ENCODE data around the gene GRXCR2.
"Not testable (repeated sequence)": the region's sequence is repeated elsewhere in the genome, so short reads cannot be mapped to it uniquely, and the experiment has no call there.

GRXCR2 gene

DNA sequence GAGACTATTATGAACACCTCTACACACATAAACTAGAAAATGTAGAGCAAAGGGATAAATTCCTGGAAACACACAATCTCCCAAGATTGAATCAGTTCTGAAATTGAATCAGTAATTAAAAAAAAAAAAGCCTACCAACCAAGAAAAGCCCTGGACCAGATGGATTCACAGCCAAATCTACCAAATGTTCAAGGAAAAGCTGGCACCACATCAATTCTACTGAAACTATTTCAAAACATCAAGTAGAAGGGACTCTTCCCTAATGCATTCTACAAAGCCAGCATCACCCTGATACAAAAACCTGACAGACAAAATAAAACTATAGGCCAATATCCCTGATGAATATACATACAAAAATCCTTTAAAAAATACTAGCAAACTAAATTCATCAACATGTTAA is 25.4 kb upstream of the GRXCR2 start:
- DNase-seq (ENCODE audit: extremely low spot score), result no peak
- CTCF ChIA-PET, result interaction anchor here (0.6 to 1.2 kb wide), 2 partner anchors 10 to 15 kb away, joined by 3 read pairs; no protein-coding TSS in a partner anchor
- TF ChIP-seq ZNF384 (IDR thresholded peaks at IDR 0.05) (no peak), HDGF (IDR thresholded peaks at IDR 0.05; ENCODE audit: borderline replicate concordance) (no peak), FOXA1 (IDR thresholded peaks at IDR 0.05) (no peak), FOXM1 (IDR thresholded peaks at IDR 0.05; ENCODE audit: borderline replicate concordance) (no peak), SP1 (IDR thresholded peaks at IDR 0.05) (no peak), LEF1 (IDR thresholded peaks at IDR 0.05; ENCODE audit: borderline replicate concordance) (no peak), ARNT (IDR thresholded peaks at IDR 0.05) (no peak), SUZ12 (IDR thresholded peaks at IDR 0.05) (no peak), CTBP1 (IDR thresholded peaks at IDR 0.05; ENCODE audit: borderline replicate concordance) (no peak), FOXK2 (IDR thresholded peaks at IDR 0.05) (no peak), BHLHE40 (IDR thresholded peaks at IDR 0.05; ENCODE audit: borderline replicate concordance) (no peak), NFRKB (IDR thresholded peaks at IDR 0.05) (no peak), ELF4 (IDR thresholded peaks at IDR 0.05) (no peak), L3MBTL2 (conservative IDR thresholded peaks at IDR 0.05) (no peak), TARDBP (IDR thresholded peaks at IDR 0.05) (no peak)
- TF ChIP-seq, protein P1, sequence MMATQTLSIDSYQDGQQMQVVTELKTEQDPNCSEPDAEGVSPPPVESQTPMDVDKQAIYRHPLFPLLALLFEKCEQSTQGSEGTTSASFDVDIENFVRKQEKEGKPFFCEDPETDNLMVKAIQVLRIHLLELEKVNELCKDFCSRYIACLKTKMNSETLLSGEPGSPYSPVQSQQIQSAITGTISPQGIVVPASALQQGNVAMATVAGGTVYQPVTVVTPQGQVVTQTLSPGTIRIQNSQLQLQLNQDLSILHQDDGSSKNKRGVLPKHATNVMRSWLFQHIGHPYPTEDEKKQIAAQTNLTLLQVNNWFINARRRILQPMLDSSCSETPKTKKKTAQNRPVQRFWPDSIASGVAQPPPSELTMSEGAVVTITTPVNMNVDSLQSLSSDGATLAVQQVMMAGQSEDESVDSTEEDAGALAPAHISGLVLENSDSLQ (IDR thresholded peaks at IDR 0.05), result no peak
- POLR2A ChIA-PET, result no interaction called here

- POLR2A ChIA-PET; CTCF ChIA-PET; DNase-seq (ENCODE audit: extremely low spot score): not testable (repeated sequence)
These were observed 18.6 kb upstream of the GRXCR2 start for GRCh38 chr5:145891378-145891777.

- ChIA-PET POLR2A (no interaction called here), CTCF (interaction anchor here (0.6 kb wide), 1 partner anchor 63 kb away, joined by 4 read pairs; no protein-coding TSS in a partner anchor)
- DNase-seq (ENCODE audit: extremely low spot score), result no peak
- no peak for TF ChIP-seq ZNF384 (IDR thresholded peaks at IDR 0.05)
- no peak for TF ChIP-seq CTBP1 (IDR thresholded peaks at IDR 0.05; ENCODE audit: borderline replicate concordance)
- TF ChIP-seq SUZ12 (IDR thresholded peaks at IDR 0.05), result no peak
- TF ChIP-seq ELF4 (IDR thresholded peaks at IDR 0.05), result no peak
- no peak for TF ChIP-seq TARDBP (IDR thresholded peaks at IDR 0.05)
- TF ChIP-seq BHLHE40 (IDR thresholded peaks at IDR 0.05; ENCODE audit: borderline replicate concordance), result no peak
- no peak for TF ChIP-seq ARNT (IDR thresholded peaks at IDR 0.05)
- no peak for TF ChIP-seq L3MBTL2 (conservative IDR thresholded peaks at IDR 0.05)
- no peak for TF ChIP-seq LEF1 (IDR thresholded peaks at IDR 0.05; ENCODE audit: borderline replicate concordance)
- no peak for TF ChIP-seq FOXM1 (IDR thresholded peaks at IDR 0.05; ENCODE audit: borderline replicate concordance)
- no peak for TF ChIP-seq NFRKB (IDR thresholded peaks at IDR 0.05)
- TF ChIP-seq FOXK2 (IDR thresholded peaks at IDR 0.05), result no peak
- TF ChIP-seq FOXA1 (IDR thresholded peaks at IDR 0.05), result no peak
- TF ChIP-seq SP1 (IDR thresholded peaks at IDR 0.05), result no peak
- TF ChIP-seq, protein P1 (IDR thresholded peaks at IDR 0.05), result no peak
- TF ChIP-seq HDGF (IDR thresholded peaks at IDR 0.05; ENCODE audit: borderline replicate concordance), result no peak
These were observed 16.8 kb upstream of the GRXCR2 start for GRCh38 chr5:145889611-145890010.

DNA sequence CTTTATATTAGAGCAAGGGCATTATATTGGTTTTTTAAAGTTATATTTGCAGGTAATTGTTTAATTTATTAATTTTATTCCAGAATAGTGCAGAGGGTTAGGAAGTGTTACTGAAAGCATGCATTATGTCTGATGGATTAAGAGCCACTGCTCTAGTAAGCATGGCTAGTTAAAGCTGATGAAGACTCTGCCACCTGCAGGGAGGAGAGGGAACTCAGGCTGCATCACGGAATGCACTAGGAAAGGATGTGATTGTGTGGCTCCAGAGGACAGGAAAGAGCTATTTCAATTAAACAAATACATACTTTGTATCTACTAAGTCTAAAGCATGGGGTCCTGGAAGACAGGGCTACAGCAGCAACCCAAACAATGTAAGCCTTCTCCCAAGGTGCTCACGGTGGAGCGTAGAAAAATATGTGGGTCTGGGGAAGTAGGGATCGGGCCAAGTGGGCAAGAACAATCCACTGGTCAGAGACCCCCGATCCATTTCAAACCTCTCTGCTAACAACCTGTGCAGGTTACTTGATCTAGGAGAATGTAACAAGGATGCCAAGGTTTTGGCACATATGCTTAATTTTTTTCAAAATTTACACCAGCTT is 15.3 kb upstream of the GRXCR2 start:
- CTCF ChIA-PET, result interaction anchor here (0.6 to 2.1 kb wide), 16 partner anchors 10 to 608 kb away, joined by 3 to 6 read pairs (median 3); partner anchors contain the start of gene PRELID2
- TF ChIP-seq FOXK2 (IDR thresholded peaks at IDR 0.05) (no peak), SUZ12 (IDR thresholded peaks at IDR 0.05) (no peak), HDGF (IDR thresholded peaks at IDR 0.05; ENCODE audit: borderline replicate concordance) (no peak), FOXA1 (IDR thresholded peaks at IDR 0.05) (no peak), NFRKB (IDR thresholded peaks at IDR 0.05) (no peak), CTBP1 (IDR thresholded peaks at IDR 0.05; ENCODE audit: borderline replicate concordance) (no peak), SP1 (IDR thresholded peaks at IDR 0.05) (no peak), LEF1 (IDR thresholded peaks at IDR 0.05; ENCODE audit: borderline replicate concordance) (no peak), ZNF384 (IDR thresholded peaks at IDR 0.05) (no peak), ARNT (IDR thresholded peaks at IDR 0.05) (no peak), BHLHE40 (IDR thresholded peaks at IDR 0.05; ENCODE audit: borderline replicate concordance) (no peak), FOXM1 (IDR thresholded peaks at IDR 0.05; ENCODE audit: borderline replicate concordance) (no peak), TARDBP (IDR thresholded peaks at IDR 0.05) (no peak), ELF4 (IDR thresholded peaks at IDR 0.05) (no peak), L3MBTL2 (conservative IDR thresholded peaks at IDR 0.05) (no peak)
- TF ChIP-seq, protein P1 (IDR thresholded peaks at IDR 0.05), result no peak
- DNase-seq (ENCODE audit: extremely low spot score), result peak; percentile 58
- POLR2A ChIA-PET, result no interaction called here

- POLR2A ChIA-PET, result interaction anchor here (0.6 kb wide), 1 partner anchor 1102 kb away, joined by 3 read pairs; no protein-coding TSS in a partner anchor
- CTCF ChIA-PET, result interaction anchor here (0.6 to 2.1 kb wide), 7 partner anchors 17 to 189 kb away, joined by 3 to 6 read pairs (median 4); partner anchors contain the start of gene PRELID2
- DNase-seq (ENCODE audit: extremely low spot score), result no peak
- TF ChIP-seq ZNF384 (IDR thresholded peaks at IDR 0.05), result no peak
These were observed 14.4 kb upstream of the GRXCR2 start for GRCh38 chr5:145887217-145887616.

GRCh38 chr5:145874765-145875164 is 2.0 kb upstream of the GRXCR2 start:
- DNase-seq (ENCODE audit: extremely low spot score), result no peak
- TF ChIP-seq ELF4 (IDR thresholded peaks at IDR 0.05), result no peak
- TF ChIP-seq ZNF384 (IDR thresholded peaks at IDR 0.05), result no peak
- TF ChIP-seq CTBP1 (IDR thresholded peaks at IDR 0.05; ENCODE audit: borderline replicate concordance), result no peak
- no peak for TF ChIP-seq LEF1 (IDR thresholded peaks at IDR 0.05; ENCODE audit: borderline replicate concordance)
- TF ChIP-seq FOXM1 (IDR thresholded peaks at IDR 0.05; ENCODE audit: borderline replicate concordance), result no peak
- TF ChIP-seq SP1 (IDR thresholded peaks at IDR 0.05), result no peak
- no peak for TF ChIP-seq FOXA1 (IDR thresholded peaks at IDR 0.05)
- TF ChIP-seq FOXK2 (IDR thresholded peaks at IDR 0.05), result no peak
- TF ChIP-seq L3MBTL2 (conservative IDR thresholded peaks at IDR 0.05), result no peak
- ChIA-PET POLR2A (no interaction called here), CTCF (no interaction called here)
